Measurements from ENCODE around the gene RFC1.
"Not testable (repeated sequence)": the region's sequence is repeated elsewhere in the genome, so short reads cannot be mapped to it uniquely, and the experiment has no call there.

GRCh38 chr4:39353149-39353477 lies 13.0 kb downstream of the RFC1 start:
- TF ChIP-seq EZH2phosphoT487 (IDR thresholded peaks at IDR 0.05; ENCODE audit: insufficient read depth, low read depth); EZH2 (IDR thresholded peaks at IDR 0.05; ENCODE audit: insufficient read depth, poor library complexity, severe bottlenecking): not testable (repeated sequence)

Measured in GM23248 (cell line).